MM.1S (cell line): Measurements from ENCODE around the gene PRR20G.

ENCODE experiments used
- EZH2 ChIP-seq: fragments of 300-600 bp; sonication (generic); optimal IDR thresholded peaks from 2 replicates; pipeline ENCODE3; 2017; ENCODE audit warnings: low read depth, mild to moderate bottlenecking, antibody characterized with exemption, low read length, mixed read lengths
- EZH2phosphoT487 ChIP-seq: fragments of 300-600 bp; sonication (generic); IDR thresholded peaks from 2 replicates; pipeline ENCODE4 v1.6.1; 2018; ENCODE audit warnings: antibody characterized with exemption, low read length
- TF ChIP-seq, protein P1 (sequence below): fragments of 300-600 bp; sonication (generic); IDR thresholded peaks from 2 replicates; pipeline ENCODE4 v1.5.1; 2016; ENCODE audit warnings: antibody characterized with exemption, low read length, mixed read lengths

DNA sequence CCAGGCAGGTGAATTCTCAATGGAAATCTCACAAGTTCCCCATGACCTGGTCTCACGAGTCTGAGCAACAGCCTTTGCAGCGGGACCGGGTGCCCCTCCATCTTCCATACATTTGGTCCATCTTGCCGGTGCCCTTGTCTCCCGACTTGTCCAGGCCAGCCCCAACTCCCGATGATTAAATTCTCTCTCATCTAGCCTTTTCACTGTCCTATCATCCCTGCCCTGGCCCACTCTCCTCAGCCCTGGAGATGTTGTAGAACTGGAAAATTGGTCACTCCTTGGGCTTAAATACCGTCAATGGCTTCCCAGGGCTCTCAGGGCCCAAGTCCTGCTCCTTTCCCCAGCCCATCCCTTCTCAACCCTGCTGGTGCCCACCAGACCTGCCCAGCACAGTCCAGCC is 34.4 kb downstream of the PRR20G start:
- TF ChIP-seq, protein P1, sequence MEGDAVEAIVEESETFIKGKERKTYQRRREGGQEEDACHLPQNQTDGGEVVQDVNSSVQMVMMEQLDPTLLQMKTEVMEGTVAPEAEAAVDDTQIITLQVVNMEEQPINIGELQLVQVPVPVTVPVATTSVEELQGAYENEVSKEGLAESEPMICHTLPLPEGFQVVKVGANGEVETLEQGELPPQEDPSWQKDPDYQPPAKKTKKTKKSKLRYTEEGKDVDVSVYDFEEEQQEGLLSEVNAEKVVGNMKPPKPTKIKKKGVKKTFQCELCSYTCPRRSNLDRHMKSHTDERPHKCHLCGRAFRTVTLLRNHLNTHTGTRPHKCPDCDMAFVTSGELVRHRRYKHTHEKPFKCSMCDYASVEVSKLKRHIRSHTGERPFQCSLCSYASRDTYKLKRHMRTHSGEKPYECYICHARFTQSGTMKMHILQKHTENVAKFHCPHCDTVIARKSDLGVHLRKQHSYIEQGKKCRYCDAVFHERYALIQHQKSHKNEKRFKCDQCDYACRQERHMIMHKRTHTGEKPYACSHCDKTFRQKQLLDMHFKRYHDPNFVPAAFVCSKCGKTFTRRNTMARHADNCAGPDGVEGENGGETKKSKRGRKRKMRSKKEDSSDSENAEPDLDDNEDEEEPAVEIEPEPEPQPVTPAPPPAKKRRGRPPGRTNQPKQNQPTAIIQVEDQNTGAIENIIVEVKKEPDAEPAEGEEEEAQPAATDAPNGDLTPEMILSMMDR: no peak
- no peak for TF ChIP-seq EZH2phosphoT487
- no peak for TF ChIP-seq EZH2
